Calu3 (cell line): Measurements from ENCODE around the gene CDH13. TPM values are rescaled to one million over a fixed set of nuclear protein-coding genes. Genes with fewer than 3 reads are reported as not detected.

Experiments used
- BruUV-seq: library from RNA; stranded (reverse); fragments of 400-500 nt; replicated peaks from 2 replicates; lab custom pipeline; 2021; lab: Mats Ljungman, UMichigan
- CTCF ChIA-PET: fragments of 300-600 bp; sonication (Branson Sonifier 250); formaldehyde crosslinking; loops from one replicate; lab custom pipeline; 2022; ENCODE audit warnings: antibody characterized with exemption; lab: Charles Lee
- DNase-seq: peaks from one replicate; pipeline ENCODE4 v3.0.0; 2022
- H3K27ac Mint-ChIP-seq: one replicate; pipeline ENCODE4 v1.8.0; 2022; ENCODE audit warnings: mixed read lengths; ENCODE audit not compliant: unreplicated experiment
- H3K27me3 Mint-ChIP-seq: one replicate; pipeline ENCODE4 v1.8.0; 2022; ENCODE audit warnings: mixed read lengths; ENCODE audit not compliant: unreplicated experiment
- H3K36me3 Mint-ChIP-seq: one replicate; pipeline ENCODE4 v1.8.0; 2022; ENCODE audit warnings: mild to moderate bottlenecking, moderate library complexity, mixed read lengths; ENCODE audit not compliant: insufficient read depth, unreplicated experiment
- H3K4me1 Mint-ChIP-seq: one replicate; pipeline ENCODE4 v1.8.0; 2022; ENCODE audit warnings: mild to moderate bottlenecking, low read depth, mixed read lengths; ENCODE audit not compliant: unreplicated experiment
- H3K4me3 Mint-ChIP-seq: one replicate; pipeline ENCODE4 v1.8.0; 2022; ENCODE audit warnings: mild to moderate bottlenecking, low read depth, moderate library complexity, mixed read lengths; ENCODE audit not compliant: unreplicated experiment
- H3K9me3 Mint-ChIP-seq: one replicate; pipeline ENCODE4 v1.8.0; 2022; ENCODE audit warnings: low read depth, mixed read lengths; ENCODE audit not compliant: unreplicated experiment
- intact Hi-C: fragments of 100-400 bp; cut with micrococcal nuclease; formaldehyde crosslinking; loops from one replicate; pipeline ENCODE4 v1.10.0; 2022; ENCODE audit not compliant: unreplicated experiment
- microRNA-seq: library from miRNA; unstranded; fragments of <30 nt; microRNA quantifications from one replicate; pipeline ENCODE4 v1.2.0, GENCODE V29; 2022
- total RNA-seq: library from RNA; stranded (reverse); gene quantifications from 2 replicates; pipeline ENCODE4 v1.2.3, GENCODE V29; 2022
- TF ChIP-seq, protein P1 (sequence below): fragments of 200-600 bp; IDR thresholded peaks from one replicate; pipeline ENCODE4 v1.8.0; 2022; ENCODE audit warnings: antibody characterized with exemption; ENCODE audit not compliant: unreplicated experiment

Gene CDH13
- total RNA-seq, 1 experiment from 2014 or later, result not detected

DNA sequence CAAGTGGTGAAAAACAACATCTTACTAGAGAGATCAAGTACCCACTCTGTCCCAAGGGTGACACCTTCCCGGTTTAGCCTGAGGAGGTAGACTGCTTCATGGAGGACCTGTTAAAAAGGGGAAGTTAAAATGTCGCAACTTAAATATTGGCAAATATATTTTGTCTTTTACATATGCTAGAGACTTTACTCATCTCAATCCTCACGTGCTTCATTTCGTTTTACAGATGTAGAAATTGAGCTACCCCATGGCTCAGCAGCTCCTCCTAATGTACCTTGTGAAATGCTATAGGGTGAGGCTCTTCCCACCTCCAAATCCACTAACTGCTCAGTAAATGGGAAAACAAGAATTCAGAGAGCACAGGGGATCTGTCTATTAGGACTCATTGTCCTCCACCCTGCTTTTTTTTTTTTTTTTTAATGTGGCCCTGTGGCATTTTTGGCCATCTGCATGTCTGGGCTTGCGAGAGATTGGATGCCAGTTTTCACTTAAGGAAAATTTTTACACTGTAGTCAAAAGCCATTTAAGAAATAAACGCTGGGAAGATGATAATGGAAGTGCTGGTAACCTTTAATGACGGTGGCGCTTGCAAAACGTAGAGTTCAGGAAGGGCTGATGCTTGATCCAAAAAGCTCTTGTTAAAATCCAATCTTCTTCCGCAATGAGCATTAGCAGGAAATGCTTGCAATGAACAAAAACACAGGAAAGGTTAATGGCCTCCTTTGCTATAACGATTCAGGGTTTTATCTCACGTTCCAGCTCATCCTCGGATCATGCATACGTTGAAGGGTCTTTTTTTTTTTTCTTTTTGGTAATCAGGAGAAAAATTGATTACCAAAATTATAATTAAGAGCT, 1220.8 kb downstream of the CDH13 start:
- Mint-ChIP-seq H3K27me3 (peaks cover 53% of the 10 kb centered on the region), H3K4me3 (no peak overlapping the region), H3K4me1 (no peaks in the 10 kb centered on the region), H3K9me3 (no peaks in the 10 kb centered on the region), H3K36me3 (no peaks in the 10 kb centered on the region), H3K27ac (no peak overlapping the region)
- BruUV-seq, result no TSS peak
- intact Hi-C loops, result no loop called here
- TF ChIP-seq, protein P1, sequence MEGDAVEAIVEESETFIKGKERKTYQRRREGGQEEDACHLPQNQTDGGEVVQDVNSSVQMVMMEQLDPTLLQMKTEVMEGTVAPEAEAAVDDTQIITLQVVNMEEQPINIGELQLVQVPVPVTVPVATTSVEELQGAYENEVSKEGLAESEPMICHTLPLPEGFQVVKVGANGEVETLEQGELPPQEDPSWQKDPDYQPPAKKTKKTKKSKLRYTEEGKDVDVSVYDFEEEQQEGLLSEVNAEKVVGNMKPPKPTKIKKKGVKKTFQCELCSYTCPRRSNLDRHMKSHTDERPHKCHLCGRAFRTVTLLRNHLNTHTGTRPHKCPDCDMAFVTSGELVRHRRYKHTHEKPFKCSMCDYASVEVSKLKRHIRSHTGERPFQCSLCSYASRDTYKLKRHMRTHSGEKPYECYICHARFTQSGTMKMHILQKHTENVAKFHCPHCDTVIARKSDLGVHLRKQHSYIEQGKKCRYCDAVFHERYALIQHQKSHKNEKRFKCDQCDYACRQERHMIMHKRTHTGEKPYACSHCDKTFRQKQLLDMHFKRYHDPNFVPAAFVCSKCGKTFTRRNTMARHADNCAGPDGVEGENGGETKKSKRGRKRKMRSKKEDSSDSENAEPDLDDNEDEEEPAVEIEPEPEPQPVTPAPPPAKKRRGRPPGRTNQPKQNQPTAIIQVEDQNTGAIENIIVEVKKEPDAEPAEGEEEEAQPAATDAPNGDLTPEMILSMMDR, result no peak
- CTCF ChIA-PET, result interaction anchor here (0.6 to 0.7 kb wide), 2 partner anchors 472 to 1769 kb away, joined by 3 read pairs; no protein-coding TSS in a partner anchor
- no peak for DNase-seq

DNA sequence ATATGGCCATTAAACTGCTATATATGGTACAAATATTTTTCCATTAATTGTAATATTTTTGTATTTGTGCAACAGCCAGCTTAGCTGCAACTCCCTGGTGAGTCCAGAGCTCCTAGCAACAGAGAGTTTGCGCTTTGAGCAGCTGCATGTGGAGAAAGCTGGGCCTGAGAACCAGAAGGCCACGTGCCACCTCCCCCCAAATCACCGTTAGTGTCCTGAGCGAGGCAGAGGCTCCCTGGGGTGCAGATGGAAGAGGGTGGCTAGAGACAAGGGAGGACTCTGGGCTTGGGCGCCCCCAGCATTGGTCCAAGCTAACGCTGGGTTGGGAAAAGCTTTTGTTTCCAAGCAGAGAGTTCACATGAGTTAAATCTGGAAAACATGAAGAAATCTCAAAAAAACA, 1222.7 kb downstream of the CDH13 start:
- no peaks in the 10 kb centered on the region for H3K9me3 Mint-ChIP-seq
- H3K27me3 Mint-ChIP-seq, result peaks cover 68% of the 10 kb centered on the region
- no peak overlapping the region for H3K27ac Mint-ChIP-seq
- H3K4me1 Mint-ChIP-seq, result no peaks in the 10 kb centered on the region
- CTCF ChIA-PET, result no interaction called here
- BruUV-seq, result no TSS peak
- H3K36me3 Mint-ChIP-seq, result no peaks in the 10 kb centered on the region
- DNase-seq, result no peak
- TF ChIP-seq, protein P1, result no peak
- H3K4me3 Mint-ChIP-seq, result no peak overlapping the region
- intact Hi-C loops, result no loop called here

Small RNAs within 50 kb of the gene (microRNA-seq; reads per million reads assigned to microRNA genes)
- gene MIR3182, result not detected
- gene MIR8058, result not detected
